HG02852 (cell line): Measurements from ENCODE around the gene LRRC70.
A peak's percentile ranks its signal among the peaks of the same experiment; 100 is the strongest.
"Not testable (repeated sequence)": the region's sequence is repeated elsewhere in the genome, so short reads cannot be mapped to it uniquely, and the experiment has no call there.

ENCODE experiments used
- ATAC-seq: cut with Tn5 transposase; IDR thresholded peaks from one replicate; pipeline ENCODE4 v1.9.1; 2021; ENCODE audit warnings: mild to moderate bottlenecking, moderate library complexity; ENCODE audit not compliant: unreplicated experiment

The LRRC70 gene, protein sequence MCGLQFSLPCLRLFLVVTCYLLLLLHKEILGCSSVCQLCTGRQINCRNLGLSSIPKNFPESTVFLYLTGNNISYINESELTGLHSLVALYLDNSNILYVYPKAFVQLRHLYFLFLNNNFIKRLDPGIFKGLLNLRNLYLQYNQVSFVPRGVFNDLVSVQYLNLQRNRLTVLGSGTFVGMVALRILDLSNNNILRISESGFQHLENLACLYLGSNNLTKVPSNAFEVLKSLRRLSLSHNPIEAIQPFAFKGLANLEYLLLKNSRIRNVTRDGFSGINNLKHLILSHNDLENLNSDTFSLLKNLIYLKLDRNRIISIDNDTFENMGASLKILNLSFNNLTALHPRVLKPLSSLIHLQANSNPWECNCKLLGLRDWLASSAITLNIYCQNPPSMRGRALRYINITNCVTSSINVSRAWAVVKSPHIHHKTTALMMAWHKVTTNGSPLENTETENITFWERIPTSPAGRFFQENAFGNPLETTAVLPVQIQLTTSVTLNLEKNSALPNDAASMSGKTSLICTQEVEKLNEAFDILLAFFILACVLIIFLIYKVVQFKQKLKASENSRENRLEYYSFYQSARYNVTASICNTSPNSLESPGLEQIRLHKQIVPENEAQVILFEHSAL

GRCh38 chr5:62578540-62578939, at the start of gene LRRC70:
Gene LRRC70, plus strand, starts transcription at chr5:62578819. Its CDS starts 620 bp downstream, at chr5:62579439.
- ATAC-seq: peak; percentile 75

GRCh38 chr5:62533597-62533996, 45.0 kb upstream of the LRRC70 start:
- no peak for ATAC-seq

DNA sequence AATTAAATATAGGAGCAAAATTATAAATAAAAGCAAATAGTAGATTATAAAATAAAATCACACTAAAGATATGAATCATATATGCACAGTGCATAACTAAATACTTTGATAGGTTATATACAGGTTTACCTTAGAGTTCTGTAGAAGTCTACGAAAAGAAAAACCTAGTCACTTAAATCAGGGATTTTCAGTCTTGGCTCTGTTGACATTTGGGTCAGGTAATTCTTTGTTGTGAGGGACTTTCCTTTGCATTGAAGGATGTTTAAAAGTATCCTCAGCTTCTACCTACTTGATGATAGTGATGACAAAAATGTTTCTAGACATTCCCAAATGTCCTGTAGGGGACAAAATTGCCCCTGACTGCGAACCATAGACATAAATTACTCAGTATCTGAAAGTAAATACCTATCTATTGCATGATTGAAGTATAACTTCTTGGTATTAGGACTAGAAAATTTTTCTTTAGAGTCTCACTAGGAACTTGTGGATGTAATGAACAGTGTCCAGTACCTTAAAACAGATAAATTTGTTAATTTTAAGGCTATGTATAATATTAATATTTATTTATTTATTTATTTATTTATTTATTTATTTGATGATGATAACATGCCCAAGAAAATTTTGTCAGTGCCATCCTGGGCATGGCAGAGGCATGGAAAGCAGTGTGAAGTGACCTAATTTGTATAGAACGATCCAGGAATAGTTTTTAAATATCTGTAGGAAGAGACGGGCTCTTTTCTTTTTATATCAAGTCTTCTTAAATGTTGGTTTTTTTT, 44.0 kb upstream of the LRRC70 start:
- no peak for ATAC-seq

- ATAC-seq: no peak
Observed at GRCh38 chr5:62536232-62536631, 42.4 kb upstream of the LRRC70 start.

GRCh38 chr5:62536783-62537182, 41.8 kb upstream of the LRRC70 start:
- no peak for ATAC-seq

GRCh38 chr5:62538017-62538942, 40.3 kb upstream of the LRRC70 start:
- ATAC-seq: no peak

GRCh38 chr5:62542720-62543119, 35.9 kb upstream of the LRRC70 start:
- ATAC-seq: no peak

GRCh38 chr5:62547945-62548630, 30.5 kb upstream of the LRRC70 start:
- ATAC-seq: no peak

GRCh38 chr5:62550103-62550502, 28.5 kb upstream of the LRRC70 start:
- no peak for ATAC-seq

DNA sequence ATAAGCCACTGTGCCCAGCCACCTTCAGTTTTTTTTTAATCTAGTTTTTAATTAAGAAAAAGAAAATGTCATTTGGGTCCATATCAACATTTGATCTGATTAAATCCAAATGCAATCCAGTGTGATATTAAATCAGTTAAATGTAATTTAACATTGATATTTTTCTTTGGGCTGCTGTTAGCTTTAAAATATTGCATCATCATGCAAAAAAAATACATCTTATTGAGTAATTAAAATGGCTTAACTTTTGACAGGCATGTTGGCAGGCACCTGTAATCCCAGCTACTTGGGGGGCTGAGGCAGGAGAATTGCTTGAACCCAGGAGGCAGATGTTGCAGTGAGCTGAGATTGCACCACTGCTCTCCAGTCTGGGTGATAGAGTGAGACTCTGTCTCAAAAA, 22.7 kb upstream of the LRRC70 start:
- no peak for ATAC-seq

DNA sequence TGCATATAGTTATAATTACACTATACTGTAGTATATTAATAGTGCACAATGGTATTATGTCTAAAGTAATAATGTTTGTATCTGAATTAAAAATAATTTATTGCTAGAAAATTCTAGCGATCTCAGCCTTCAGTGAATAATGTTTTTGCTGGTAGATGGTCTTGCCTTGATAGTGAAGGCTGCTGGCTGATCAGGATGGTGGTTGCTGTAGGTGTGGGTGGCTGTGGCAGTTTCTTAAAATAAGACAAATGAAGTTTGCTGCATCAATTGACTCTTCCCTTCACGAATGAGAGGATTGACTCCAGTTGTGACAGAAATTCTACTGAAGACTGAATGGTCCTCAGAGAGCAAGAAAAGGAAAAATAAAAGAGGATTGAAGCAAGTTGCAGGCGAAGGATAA, 19.7 kb upstream of the LRRC70 start:
- no peak for ATAC-seq

GRCh38 chr5:62560786-62561185, 17.8 kb upstream of the LRRC70 start:
- ATAC-seq: no peak

DNA sequence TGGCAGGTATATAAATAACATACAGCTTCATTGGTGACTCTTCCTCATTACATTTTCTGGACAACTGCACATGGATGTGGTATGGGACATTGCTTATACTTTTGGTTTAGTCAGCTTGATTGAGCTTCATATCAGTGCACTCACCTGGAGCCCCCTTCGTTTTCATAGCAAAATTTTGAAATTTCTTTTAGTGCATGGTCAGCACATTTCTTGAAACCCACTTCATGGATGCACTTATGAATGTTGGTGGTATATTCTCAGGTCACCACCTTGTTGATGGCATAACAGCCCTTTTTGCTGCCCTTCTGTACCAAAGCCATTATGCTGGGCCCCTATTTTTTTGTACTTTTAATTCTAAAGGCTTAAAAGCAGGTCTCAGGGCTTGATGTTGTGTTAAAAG, 16.7 kb upstream of the LRRC70 start:
- no peak for ATAC-seq

DNA sequence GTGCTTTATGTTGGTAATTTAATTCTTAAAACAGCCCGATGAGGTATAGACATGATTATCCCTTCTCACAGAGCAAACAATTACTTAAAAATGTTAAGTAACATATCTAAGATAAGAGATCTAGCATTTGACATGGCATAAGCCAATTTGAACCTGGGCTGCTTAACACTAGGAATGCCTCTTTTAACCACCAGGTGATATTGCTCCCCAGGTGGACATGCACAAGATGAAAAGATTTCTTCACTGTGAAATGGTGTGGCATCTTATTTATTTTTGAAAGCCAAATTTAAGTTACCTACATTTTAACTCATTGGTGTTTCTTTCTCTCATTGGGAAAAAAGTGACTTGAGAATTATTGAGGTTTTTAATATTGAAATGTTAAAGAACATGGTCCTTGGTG, 15.8 kb upstream of the LRRC70 start:
- ATAC-seq: no peak

DNA sequence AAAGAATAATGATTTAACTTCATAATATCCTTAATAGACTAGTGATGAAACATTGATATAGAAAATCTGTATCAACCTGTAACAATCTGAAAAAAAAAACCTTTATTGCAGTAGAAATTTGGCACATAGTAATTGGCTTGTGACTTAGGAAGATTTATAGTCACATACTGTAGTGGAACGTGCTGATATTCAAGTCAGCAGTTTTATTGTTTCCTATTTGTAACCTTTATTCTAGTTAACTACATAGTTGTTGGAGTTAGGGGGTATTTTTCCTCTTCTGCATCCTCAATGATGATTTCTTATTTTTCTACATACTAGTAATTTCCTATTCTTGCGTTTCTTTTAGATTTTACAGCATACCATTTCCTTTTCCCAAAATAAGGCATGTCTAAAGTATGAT, 14.5 kb upstream of the LRRC70 start:
- ATAC-seq: no peak

DNA sequence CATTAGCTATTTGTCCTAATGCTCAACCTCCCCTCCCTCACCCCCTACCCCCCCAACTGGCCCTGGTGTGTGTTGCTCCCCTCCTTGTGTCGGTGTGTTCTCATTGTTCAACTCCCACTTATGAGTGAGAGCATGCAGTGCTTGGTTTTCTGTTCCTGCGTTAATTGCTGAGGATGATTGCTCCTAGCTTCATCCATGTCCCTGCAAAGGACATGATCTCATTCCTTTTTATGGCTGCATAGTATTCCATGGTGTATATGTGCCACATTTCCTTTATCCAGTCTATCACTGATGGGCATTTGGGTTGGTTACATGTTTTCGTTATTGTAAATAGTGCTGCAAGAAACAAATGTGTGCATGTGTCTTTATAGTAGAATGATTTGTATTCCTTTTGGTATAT, 12.9 kb upstream of the LRRC70 start:
- ATAC-seq: not testable (repeated sequence)

DNA sequence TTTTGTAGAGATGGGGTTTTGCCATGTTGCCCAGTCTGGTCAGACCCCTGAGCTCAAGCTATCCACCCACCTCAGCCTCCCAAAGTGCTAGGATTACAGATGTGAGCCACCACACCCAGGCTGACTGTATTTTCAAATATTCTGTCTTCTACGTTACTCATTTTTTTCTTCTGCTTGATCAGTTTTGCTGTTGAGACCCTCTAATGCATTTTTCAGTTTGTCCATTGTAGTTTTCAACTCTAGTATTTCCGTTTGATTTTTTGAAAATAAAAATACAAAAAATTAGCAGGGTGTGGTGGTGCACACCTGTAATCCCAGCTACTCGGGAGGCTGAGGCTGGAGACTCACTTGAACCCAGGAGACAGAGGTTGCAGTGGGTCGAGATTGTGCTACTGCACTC, 10.5 kb upstream of the LRRC70 start:
- no peak for ATAC-seq

GRCh38 chr5:62568800-62569432, 9.7 kb upstream of the LRRC70 start:
- ATAC-seq: no peak

GRCh38 chr5:62569470-62569869, 9.1 kb upstream of the LRRC70 start:
- peak; percentile 57 for ATAC-seq
